NCI-H446 treated with DMSO at 0.1 percent for 48 hours (cell line): ENCODE measurements around the gene ARL15.

Experiments used
- DNase-seq: peaks from one replicate; lab custom pipeline; 2025; lab: John Stamatoyannopoulos, UW

ARL15 gene

GRCh38 chr5:54205453-54205852 is 104.9 kb downstream of the ARL15 start:
- no peak for DNase-seq

- no peak for DNase-seq
Measured at GRCh38 chr5:54197018-54197417, 113.4 kb downstream of the ARL15 start.

- DNase-seq: no peak
Measured at GRCh38 chr5:54195701-54196100, 114.7 kb downstream of the ARL15 start.

- no peak for DNase-seq
Measured at GRCh38 chr5:54194318-54194717, 116.1 kb downstream of the ARL15 start.

- no peak for DNase-seq
Measured at GRCh38 chr5:54187694-54188093, 122.7 kb downstream of the ARL15 start.

GRCh38 chr5:54186912-54187445 is 123.4 kb downstream of the ARL15 start:
- peak; percentile 45 for DNase-seq

- DNase-seq: no peak
Measured at GRCh38 chr5:54186108-54186507, 124.3 kb downstream of the ARL15 start.

- no peak for DNase-seq
Measured at GRCh38 chr5:54184806-54185205, 125.6 kb downstream of the ARL15 start.

- DNase-seq: no peak
Measured at GRCh38 chr5:54180630-54181031, 129.7 kb downstream of the ARL15 start.

- no peak for DNase-seq
Measured at GRCh38 chr5:54178991-54179390, 131.4 kb downstream of the ARL15 start.

- no peak for DNase-seq
Measured at GRCh38 chr5:54178207-54178606, 132.2 kb downstream of the ARL15 start.

GRCh38 chr5:54177058-54177457 is 133.3 kb downstream of the ARL15 start:
- DNase-seq: no peak

- DNase-seq: no peak
Measured at GRCh38 chr5:54176066-54176830, 134.1 kb downstream of the ARL15 start.

- DNase-seq: no peak
Measured at GRCh38 chr5:54173251-54173650, 137.1 kb downstream of the ARL15 start.

- no peak for DNase-seq
Measured at GRCh38 chr5:54171645-54172384, 138.6 kb downstream of the ARL15 start.

GRCh38 chr5:54165687-54166086 is 144.7 kb downstream of the ARL15 start:
- no peak for DNase-seq

GRCh38 chr5:54162184-54162583 is 148.2 kb downstream of the ARL15 start:
- no peak for DNase-seq

- no peak for DNase-seq
Measured at GRCh38 chr5:54160329-54160728, 150.0 kb downstream of the ARL15 start.

- no peak for DNase-seq
Measured at GRCh38 chr5:54159893-54160195, 150.5 kb downstream of the ARL15 start.

- DNase-seq: no peak
Measured at GRCh38 chr5:54159153-54159892, 151.1 kb downstream of the ARL15 start.

GRCh38 chr5:54156577-54156976 is 153.8 kb downstream of the ARL15 start:
- DNase-seq: no peak

GRCh38 chr5:54150841-54151240 is 159.5 kb downstream of the ARL15 start:
- no peak for DNase-seq

GRCh38 chr5:54148858-54149257 is 161.5 kb downstream of the ARL15 start:
- no peak for DNase-seq
